22Rv1 (cell line): ENCODE data around the gene ADGRD1.

ENCODE experiments used
- CTCF ChIP-seq: fragments of 450-650 bp; IDR thresholded peaks from 2 replicates; pipeline ENCODE4 v1.5.1; 2017; ENCODE audit warnings: mild to moderate bottlenecking
- ZFX ChIP-seq: fragments of 450-650 bp; IDR thresholded peaks from 2 replicates; pipeline ENCODE4 v1.6.1; 2017; ENCODE audit warnings: antibody characterized with exemption, borderline replicate concordance

GRCh38 chr12:131074221-131075083, 120.7 kb downstream of the ADGRD1 start:
- TF ChIP-seq CTCF (no peak), ZFX (no peak)
